HepG2 (cell line): ENCODE measurements around the gene GLRX2. TPM values are rescaled to one million over a fixed set of nuclear protein-coding genes. Genes with fewer than 3 reads are reported as not detected.

ENCODE experiments used
- EP300 ChIP-seq, 3 experiments: sonication (generic) in 1 of 3; formaldehyde crosslinking in 1 of 3; IDR thresholded peaks; 2 replicates each; pipeline versions ENCODE4 v1.5.1 to v1.6.1; 2011 to 2020; ENCODE audit warnings: low read depth in 2 of 3, low read length in 2 of 3, borderline replicate concordance in 1 of 3, improper control_type of control experiment in 1 of 3, mild to moderate bottlenecking in 1 of 3, missing genetic modification reagents in 1 of 3, moderate library complexity in 1 of 3
- GTF3A ChIP-seq: sonication (generic); formaldehyde crosslinking; conservative IDR thresholded peaks from 2 replicates; pipeline ENCODE4 v1.4.0; 2020; ENCODE audit warnings: mild to moderate bottlenecking, missing genetic modification reagents
- KDM5A ChIP-seq: fragments of 200-600 bp; sonication (generic); IDR thresholded peaks from 2 replicates; pipeline ENCODE4 v1.7.0; 2018; ENCODE audit warnings: antibody characterized with exemption, mild to moderate bottlenecking, low read length, borderline replicate concordance
- RAD51 ChIP-seq: fragments of 450-650 bp; IDR thresholded peaks from 2 replicates; pipeline ENCODE4 v1.6.1; 2016; ENCODE audit warnings: borderline replicate concordance
- SAP130 ChIP-seq: IDR thresholded peaks from 2 replicates; pipeline ENCODE4 v1.6.1; 2016; ENCODE audit warnings: low read depth
- SIN3A ChIP-seq: IDR thresholded peaks from 2 replicates; pipeline ENCODE4 v1.6.1; 2011; ENCODE audit warnings: low read depth, mild to moderate bottlenecking, control low read depth, low read length, borderline replicate concordance
- XRCC5 ChIP-seq: fragments of 200-400 bp; formaldehyde crosslinking; optimal IDR thresholded peaks from 2 replicates; pipeline ENCODE3; 2017; ENCODE audit warnings: mild to moderate bottlenecking, low read length
- ZMYM4 ChIP-seq: sonication (generic); formaldehyde crosslinking; IDR thresholded peaks from 2 replicates; pipeline ENCODE4 v1.8.1; 2023; ENCODE audit warnings: mild to moderate bottlenecking, missing genetic modification reagents
- ZNF296 ChIP-seq: sonication (generic); formaldehyde crosslinking; conservative IDR thresholded peaks from 2 replicates; pipeline ENCODE4 v1.5.0; 2020; ENCODE audit warnings: mild to moderate bottlenecking, missing genetic modification reagents
- ZNF484 ChIP-seq: sonication (generic); formaldehyde crosslinking; IDR thresholded peaks from 2 replicates; pipeline ENCODE4 v1.5.1; 2020; ENCODE audit warnings: mild to moderate bottlenecking, low read depth, missing genetic modification reagents, borderline replicate concordance
- ZNF747 ChIP-seq: sonication (generic); formaldehyde crosslinking; IDR thresholded peaks from 2 replicates; pipeline ENCODE4 v1.8.1; 2023; ENCODE audit warnings: missing genetic modification reagents, mild to moderate bottlenecking, borderline replicate concordance
- ZNF790 ChIP-seq: sonication (generic); formaldehyde crosslinking; IDR thresholded peaks from 2 replicates; pipeline ENCODE4 v1.8.0; 2022; ENCODE audit warnings: missing genetic modification reagents, mild to moderate bottlenecking, borderline replicate concordance
- polyA plus RNA-seq, 8 experiments: library from polyadenylated mRNA; depleted of rRNA in 3 of 8; stranded (reverse) in 7 of 8; unstranded in 1 of 8; fragments of >200 nt; fragmentation: Illumina TruSeq in 4 of 8; extraction: Trizol in 4 of 8; gene quantifications; 2 replicates each; pipeline versions ENCODE4 v1.2.1 to v1.2.3, GENCODE V29; 2011 to 2016; ENCODE audit warnings: low read depth in 4 of 8, missing spikeins in 1 of 8, mixed read lengths in 1 of 8; ENCODE audit not compliant: insufficient read depth in 1 of 8
- total RNA-seq, 5 experiments: library from RNA; depleted of rRNA; stranded (reverse); fragments of >200 nt; fragmentation: Illumina TruSeq; extraction: Trizol; gene quantifications; 2 replicates each; pipeline ENCODE4 v1.2.3, GENCODE V29; 2016; ENCODE audit warnings: low read depth in 1 of 5
- TF ChIP-seq, protein P1 (sequence below): sonication (generic); formaldehyde crosslinking; IDR thresholded peaks from 2 replicates; pipeline ENCODE4 v1.5.0; 2020; ENCODE audit warnings: mild to moderate bottlenecking, missing genetic modification reagents
- TF ChIP-seq, protein P2 (sequence below): sonication (generic); formaldehyde crosslinking; IDR thresholded peaks from 2 replicates; pipeline ENCODE4 v1.5.1; 2020; ENCODE audit warnings: missing genetic modification reagents, mild to moderate bottlenecking, borderline replicate concordance
- TF ChIP-seq, protein P3 (sequence below): sonication (generic); formaldehyde crosslinking; IDR thresholded peaks from 2 replicates; pipeline ENCODE4 v1.4.0; 2020; ENCODE audit warnings: missing genetic modification reagents, low read depth, mild to moderate bottlenecking, borderline replicate concordance
- TF ChIP-seq, protein P4 (sequence below): sonication (generic); formaldehyde crosslinking; IDR thresholded peaks from 2 replicates; pipeline ENCODE4 v1.5.1; 2020; ENCODE audit warnings: mild to moderate bottlenecking, missing genetic modification reagents, moderate library complexity
- TF ChIP-seq, protein P5 (sequence below), 2 experiments: sonication (generic) in 1 of 2; formaldehyde crosslinking in 1 of 2; IDR thresholded peaks; 2 replicates each; pipeline versions ENCODE4 v1.4.0 to v1.6.1; 2018 to 2020; ENCODE audit warnings: missing genetic modification reagents in 2 of 2, borderline replicate concordance in 1 of 2, low read depth in 1 of 2, mild to moderate bottlenecking in 1 of 2, missing biosample characterization in 1 of 2

GLRX2 gene
- total and polyA plus RNA-seq, 2 of the 13 experiments (the other 11 are each of a cell fraction or from before 2014, with no cell fraction given) = 11.9 to 39.0 TPM

DNA sequence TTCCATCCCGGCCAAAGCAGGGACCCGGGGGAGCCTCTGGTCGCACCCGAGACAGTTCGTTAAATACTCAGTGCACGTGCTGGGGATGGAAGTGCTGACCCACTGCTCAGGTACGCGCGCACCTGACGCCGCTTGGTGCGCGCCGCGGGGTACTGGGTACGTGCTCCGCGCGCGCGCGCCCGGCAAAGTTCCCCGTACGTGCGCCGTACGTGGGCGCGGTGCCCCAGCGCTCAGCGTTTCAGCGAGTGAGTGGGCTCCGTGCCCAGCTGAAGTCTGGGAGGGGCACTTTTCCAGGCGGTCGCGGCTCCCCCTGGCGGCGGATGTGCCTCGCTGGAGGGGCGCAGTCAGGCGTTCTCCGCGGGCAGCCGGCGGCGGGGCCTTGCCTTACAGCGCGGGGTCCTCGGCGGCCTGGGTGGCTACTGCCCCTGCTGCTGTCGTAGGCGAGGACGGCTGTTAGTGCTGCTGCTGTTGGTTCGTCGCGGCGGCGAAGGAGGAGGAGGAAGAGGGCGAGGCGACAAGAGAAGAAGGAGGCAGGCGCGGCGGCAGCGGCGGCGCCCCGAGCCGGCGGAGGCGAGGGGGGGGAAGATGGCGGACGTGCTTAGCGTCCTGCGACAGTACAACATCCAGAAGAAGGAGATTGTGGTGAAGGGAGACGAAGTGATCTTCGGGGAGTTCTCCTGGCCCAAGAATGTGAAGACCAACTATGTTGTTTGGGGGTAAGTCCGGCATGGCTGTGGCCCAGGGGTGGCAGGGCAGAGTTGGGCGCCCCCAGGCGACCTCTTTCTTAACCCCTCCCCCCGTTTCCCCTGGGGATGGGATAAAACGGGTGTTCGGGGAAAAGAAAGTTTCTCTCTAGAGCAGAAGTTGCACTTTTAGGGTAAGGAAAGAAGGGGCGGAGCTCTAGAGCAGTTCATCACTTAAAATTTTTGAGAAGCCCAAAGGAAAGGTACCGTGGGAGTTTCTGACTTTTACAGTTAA, 16.7 kb upstream of the GLRX2 start, which contains the start of gene CDC73 (continued):
- no peak for TF ChIP-seq ZNF296 (CRISPR knock-in tag)
- TF ChIP-seq XRCC5 = peak; percentile 91
- TF ChIP-seq KDM5A = peak; percentile 73; the same call in 1 of the 2 replicates
- TF ChIP-seq, protein P1, sequence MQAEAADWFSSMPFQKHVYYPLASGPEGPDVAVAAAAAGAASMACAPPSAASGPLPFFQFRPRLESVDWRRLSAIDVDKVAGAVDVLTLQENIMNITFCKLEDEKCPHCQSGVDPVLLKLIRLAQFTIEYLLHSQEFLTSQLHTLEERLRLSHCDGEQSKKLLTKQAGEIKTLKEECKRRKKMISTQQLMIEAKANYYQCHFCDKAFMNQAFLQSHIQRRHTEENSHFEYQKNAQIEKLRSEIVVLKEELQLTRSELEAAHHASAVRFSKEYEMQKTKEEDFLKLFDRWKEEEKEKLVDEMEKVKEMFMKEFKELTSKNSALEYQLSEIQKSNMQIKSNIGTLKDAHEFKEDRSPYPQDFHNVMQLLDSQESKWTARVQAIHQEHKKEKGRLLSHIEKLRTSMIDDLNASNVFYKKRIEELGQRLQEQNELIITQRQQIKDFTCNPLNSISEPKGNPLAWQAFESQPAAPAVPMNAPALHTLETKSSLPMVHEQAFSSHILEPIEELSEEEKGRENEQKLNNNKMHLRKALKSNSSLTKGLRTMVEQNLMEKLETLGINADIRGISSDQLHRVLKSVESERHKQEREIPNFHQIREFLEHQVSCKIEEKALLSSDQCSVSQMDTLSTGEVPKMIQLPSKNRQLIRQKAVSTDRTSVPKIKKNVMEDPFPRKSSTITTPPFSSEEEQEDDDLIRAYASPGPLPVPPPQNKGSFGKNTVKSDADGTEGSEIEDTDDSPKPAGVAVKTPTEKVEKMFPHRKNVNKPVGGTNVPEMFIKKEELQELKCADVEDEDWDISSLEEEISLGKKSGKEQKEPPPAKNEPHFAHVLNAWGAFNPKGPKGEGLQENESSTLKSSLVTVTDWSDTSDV (CRISPR knock-in tag) = peak; percentile 95
- TF ChIP-seq, protein P2, sequence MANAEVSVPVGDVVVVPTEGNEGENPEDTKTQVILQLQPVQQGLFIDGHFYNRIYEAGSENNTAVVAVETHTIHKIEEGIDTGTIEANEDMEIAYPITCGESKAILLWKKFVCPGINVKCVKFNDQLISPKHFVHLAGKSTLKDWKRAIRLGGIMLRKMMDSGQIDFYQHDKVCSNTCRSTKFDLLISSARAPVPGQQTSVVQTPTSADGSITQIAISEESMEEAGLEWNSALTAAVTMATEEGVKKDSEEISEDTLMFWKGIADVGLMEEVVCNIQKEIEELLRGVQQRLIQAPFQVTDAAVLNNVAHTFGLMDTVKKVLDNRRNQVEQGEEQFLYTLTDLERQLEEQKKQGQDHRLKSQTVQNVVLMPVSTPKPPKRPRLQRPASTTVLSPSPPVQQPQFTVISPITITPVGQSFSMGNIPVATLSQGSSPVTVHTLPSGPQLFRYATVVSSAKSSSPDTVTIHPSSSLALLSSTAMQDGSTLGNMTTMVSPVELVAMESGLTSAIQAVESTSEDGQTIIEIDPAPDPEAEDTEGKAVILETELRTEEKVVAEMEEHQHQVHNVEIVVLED = peak; percentile 99
- TF ChIP-seq, protein P3, sequence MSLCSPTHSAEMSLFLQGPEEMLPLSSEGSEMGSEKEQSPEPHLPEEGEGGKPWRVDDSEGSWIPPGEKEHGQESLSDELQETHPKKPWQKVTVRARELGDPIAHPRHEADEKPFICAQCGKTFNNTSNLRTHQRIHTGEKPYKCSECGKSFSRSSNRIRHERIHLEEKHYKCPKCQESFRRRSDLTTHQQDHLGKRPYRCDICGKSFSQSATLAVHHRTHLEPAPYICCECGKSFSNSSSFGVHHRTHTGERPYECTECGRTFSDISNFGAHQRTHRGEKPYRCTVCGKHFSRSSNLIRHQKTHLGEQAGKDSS = peak; percentile 84; the same call in 1 of the 2 replicates
- TF ChIP-seq, protein P4, sequence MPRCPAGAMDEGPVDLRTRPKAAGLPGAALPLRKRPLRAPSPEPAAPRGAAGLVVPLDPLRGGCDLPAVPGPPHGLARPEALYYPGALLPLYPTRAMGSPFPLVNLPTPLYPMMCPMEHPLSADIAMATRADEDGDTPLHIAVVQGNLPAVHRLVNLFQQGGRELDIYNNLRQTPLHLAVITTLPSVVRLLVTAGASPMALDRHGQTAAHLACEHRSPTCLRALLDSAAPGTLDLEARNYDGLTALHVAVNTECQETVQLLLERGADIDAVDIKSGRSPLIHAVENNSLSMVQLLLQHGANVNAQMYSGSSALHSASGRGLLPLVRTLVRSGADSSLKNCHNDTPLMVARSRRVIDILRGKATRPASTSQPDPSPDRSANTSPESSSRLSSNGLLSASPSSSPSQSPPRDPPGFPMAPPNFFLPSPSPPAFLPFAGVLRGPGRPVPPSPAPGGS = peak; percentile 52; the same call in 1 of the 2 replicates
- TF ChIP-seq ZNF484 = no peak
- TF ChIP-seq SIN3A = peak; percentile 29; the same call in 1 of the 2 replicates
- TF ChIP-seq ZNF790 (CRISPR knock-in tag) = peak; percentile 90; the same call in 1 of the 2 replicates
- TF ChIP-seq ZNF747 = peak; percentile 94
- TF ChIP-seq, protein P5, sequence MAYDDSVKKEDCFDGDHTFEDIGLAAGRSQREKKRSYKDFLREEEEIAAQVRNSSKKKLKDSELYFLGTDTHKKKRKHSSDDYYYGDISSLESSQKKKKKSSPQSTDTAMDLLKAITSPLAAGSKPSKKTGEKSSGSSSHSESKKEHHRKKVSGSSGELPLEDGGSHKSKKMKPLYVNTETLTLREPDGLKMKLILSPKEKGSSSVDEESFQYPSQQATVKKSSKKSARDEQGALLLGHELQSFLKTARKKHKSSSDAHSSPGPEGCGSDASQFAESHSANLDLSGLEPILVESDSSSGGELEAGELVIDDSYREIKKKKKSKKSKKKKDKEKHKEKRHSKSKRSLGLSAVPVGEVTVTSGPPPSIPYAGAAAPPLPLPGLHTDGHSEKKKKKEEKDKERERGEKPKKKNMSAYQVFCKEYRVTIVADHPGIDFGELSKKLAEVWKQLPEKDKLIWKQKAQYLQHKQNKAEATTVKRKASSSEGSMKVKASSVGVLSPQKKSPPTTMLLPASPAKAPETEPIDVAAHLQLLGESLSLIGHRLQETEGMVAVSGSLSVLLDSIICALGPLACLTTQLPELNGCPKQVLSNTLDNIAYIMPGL (CRISPR knock-in tag; IDR thresholded peaks at IDR 0.05; ENCODE audit: borderline replicate concordance in 1 of 2, low read depth in 1 of 2) = peak; percentile 99
- TF ChIP-seq SAP130 = peak; percentile 91
- TF ChIP-seq GTF3A (CRISPR knock-in tag) = 0 out of 2 replicates have a peak, but pooled peaks have one; percentile 56
- peak in 1 of 2 experiments; percentile 47; a peak in 3 of 4 replicates for TF ChIP-seq EP300 (IDR thresholded peaks at IDR 0.05; ENCODE audit: low read depth in 2 of 2, low read length in 2 of 2)
- peak; percentile 35; the same call in 1 of the 2 replicates for TF ChIP-seq EP300 (CRISPR knock-in tag; IDR thresholded peaks at IDR 0.05; ENCODE audit: borderline replicate concordance)
- peak; percentile 99 for TF ChIP-seq ZMYM4
- TF ChIP-seq RAD51 = no peak
